H9 (cell line): ENCODE data around the gene POU3F3. TPM values are rescaled to one million over a fixed set of nuclear protein-coding genes. Genes with fewer than 3 reads are reported as not detected.

Source experiments
- DNase-seq: peaks from one replicate; pipeline ENCODE4 v3.0.0-alpha.2; 2017
- H2AFZ ChIP-seq: one replicate; pipeline ENCODE4 v1.6.1; 2013; ENCODE audit warnings: mild to moderate bottlenecking, low read length, control low read depth, moderate library complexity
- H2AK5ac ChIP-seq: 2 replicates; pipeline ENCODE4 v1.6.1; 2013; ENCODE audit warnings: low read length, control low read depth, mixed read lengths; ENCODE audit not compliant: insufficient read length
- H2BK120ac ChIP-seq: one replicate; pipeline ENCODE4 v1.6.1; 2013; ENCODE audit warnings: low read depth, mild to moderate bottlenecking, low read length, control low read depth, inconsistent platforms; ENCODE audit not compliant: poor library complexity, severe bottlenecking
- H2BK12ac ChIP-seq: 2 replicates; pipeline ENCODE4 v1.6.1; 2013; ENCODE audit warnings: low read length, control low read depth, mixed read lengths, low read depth; ENCODE audit not compliant: insufficient read length
- H2BK15ac ChIP-seq: 2 replicates; pipeline ENCODE4 v1.6.1; 2013; ENCODE audit warnings: low read depth, low read length, control low read depth
- H2BK20ac ChIP-seq: one replicate; pipeline ENCODE4 v1.6.1; 2013; ENCODE audit warnings: low read depth, mild to moderate bottlenecking, low read length, control low read depth, inconsistent platforms; ENCODE audit not compliant: poor library complexity, severe bottlenecking
- H2BK5ac ChIP-seq: 2 replicates; pipeline ENCODE4 v1.6.1; 2013; ENCODE audit warnings: low read length, control low read depth, mixed read lengths; ENCODE audit not compliant: insufficient read length
- H3K14ac ChIP-seq: 2 replicates; pipeline ENCODE4 v1.6.1; 2013; ENCODE audit warnings: low read length, control low read depth; ENCODE audit not compliant: insufficient read depth
- H3K18ac ChIP-seq: 2 replicates; pipeline ENCODE4 v1.6.1; 2013; ENCODE audit warnings: low read depth, mild to moderate bottlenecking, mixed read lengths, low read length, control low read depth; ENCODE audit not compliant: insufficient read length
- H3K23ac ChIP-seq: 2 replicates; pipeline ENCODE4 v1.6.1; 2013; ENCODE audit warnings: low read length, control low read depth, mixed read lengths, low read depth; ENCODE audit not compliant: insufficient read length
- H3K23me2 ChIP-seq: 2 replicates; pipeline ENCODE4 v1.6.1; 2013; ENCODE audit warnings: low read depth, mild to moderate bottlenecking, mixed read lengths, low read length, control low read depth; ENCODE audit not compliant: insufficient read length, poor library complexity, severe bottlenecking
- H3K27ac ChIP-seq: 2 replicates; pipeline ENCODE4 v1.5.1; 2013; ENCODE audit warnings: low read length, control low read depth, mixed read lengths, low read depth; ENCODE audit not compliant: insufficient read length
- H3K27me3 ChIP-seq: 2 replicates; pipeline ENCODE4 v1.6.1; 2013; ENCODE audit warnings: low read length, control low read depth, inconsistent platforms; ENCODE audit not compliant: insufficient read depth
- H3K4ac ChIP-seq: 2 replicates; pipeline ENCODE4 v1.6.1; 2013; ENCODE audit warnings: low read depth, mild to moderate bottlenecking, control low read depth, inconsistent platforms, low read length, moderate library complexity
- H3K4me1 ChIP-seq: 2 replicates; pipeline ENCODE4 v1.6.1; 2013; ENCODE audit warnings: low read length, control low read depth, inconsistent platforms; ENCODE audit not compliant: insufficient read depth
- H3K4me2 ChIP-seq: 2 replicates; pipeline ENCODE4 v1.6.1; 2013; ENCODE audit warnings: low read length, control low read depth, mixed read lengths; ENCODE audit not compliant: insufficient read length, insufficient read depth
- H3K56ac ChIP-seq: 2 replicates; pipeline ENCODE4 v1.6.1; 2013; ENCODE audit warnings: low read depth, mild to moderate bottlenecking, mixed read lengths, low read length, control low read depth; ENCODE audit not compliant: insufficient read length
- H3K79me1 ChIP-seq: 2 replicates; pipeline ENCODE4 v1.6.1; 2013; ENCODE audit warnings: low read depth, mild to moderate bottlenecking, moderate library complexity, low read length, control low read depth, inconsistent platforms; ENCODE audit not compliant: insufficient read depth, poor library complexity, severe bottlenecking
- H3K79me2 ChIP-seq: 2 replicates; pipeline ENCODE4 v1.6.1; 2013; ENCODE audit warnings: low read length, control low read depth, inconsistent platforms; ENCODE audit not compliant: insufficient read depth
- H3K9ac ChIP-seq: 2 replicates; pipeline ENCODE4 v1.6.1; 2013; ENCODE audit warnings: low read length, control low read depth, mixed read lengths; ENCODE audit not compliant: insufficient read length; ENCODE audit errors: extremely low read depth
- H3K9me3 ChIP-seq: one replicate; pipeline ENCODE4 v1.6.1; 2013; ENCODE audit warnings: low read depth, low read length, inconsistent platforms; ENCODE audit not compliant: control insufficient read depth
- H3T11ph ChIP-seq: one replicate; pipeline ENCODE4 v1.6.1; 2013; ENCODE audit warnings: mild to moderate bottlenecking, low read length, control low read depth, inconsistent platforms
- H4K20me1 ChIP-seq: one replicate; pipeline ENCODE4 v1.6.1; 2013; ENCODE audit not compliant: control insufficient read depth, insufficient read length, insufficient read depth
- H4K5ac ChIP-seq: 2 replicates; pipeline ENCODE4 v1.6.1; 2013; ENCODE audit warnings: low read depth, mild to moderate bottlenecking, mixed read lengths, low read length, control low read depth; ENCODE audit not compliant: insufficient read length
- H4K8ac ChIP-seq: replicated peaks from 2 replicates; pipeline ENCODE4 v1.6.1; 2013; ENCODE audit warnings: low read length, control low read depth, mixed read lengths, low read depth; ENCODE audit not compliant: insufficient read length
- H4K91ac ChIP-seq: 2 replicates; pipeline ENCODE4 v1.6.1; 2013; ENCODE audit warnings: low read depth, mild to moderate bottlenecking, moderate library complexity, mixed read lengths, low read length, control low read depth; ENCODE audit not compliant: insufficient read length
- H3K27ac Mint-ChIP-seq, 3 experiments: 2 replicates in 2 of 3; 3 replicates in 1 of 3; pipeline ENCODE4 v1.8.0; 2020 to 2021; ENCODE audit warnings: mixed read lengths in 3 of 3, mild to moderate bottlenecking in 1 of 3, moderate library complexity in 1 of 3
- H3K27me3 Mint-ChIP-seq: 2 replicates; pipeline ENCODE4 v1.8.0; 2021; ENCODE audit warnings: low read depth, mild to moderate bottlenecking, moderate library complexity, mixed read lengths
- H3K36me3 Mint-ChIP-seq, 3 experiments: 2 replicates in 2 of 3; 3 replicates in 1 of 3; pipeline ENCODE4 v1.8.0; 2020 to 2021; ENCODE audit warnings: low read depth in 3 of 3, mixed read lengths in 3 of 3; ENCODE audit not compliant: insufficient read depth in 1 of 3
- H3K4me1 Mint-ChIP-seq, 2 experiments: 2 replicates each; pipeline ENCODE4 v1.8.0; 2020; ENCODE audit warnings: mixed read lengths in 2 of 2
- H3K4me3 Mint-ChIP-seq, 2 experiments: 2 replicates in 1 of 2; 3 replicates in 1 of 2; pipeline ENCODE4 v1.8.0; 2020 to 2021; ENCODE audit warnings: mild to moderate bottlenecking in 2 of 2, mixed read lengths in 2 of 2, moderate library complexity in 1 of 2
- H3K9me3 Mint-ChIP-seq, 2 experiments: 2 replicates in 1 of 2; 3 replicates in 1 of 2; pipeline ENCODE4 v1.8.0; 2020; ENCODE audit warnings: mild to moderate bottlenecking in 2 of 2, mixed read lengths in 2 of 2, moderate library complexity in 1 of 2
- CTCF ChIP-seq: fragments of 200-600 bp; sonication (generic); conservative IDR thresholded peaks from 3 replicates; pipeline ENCODE4 v1.8.0; 2021; ENCODE audit warnings: antibody characterized with exemption, mild to moderate bottlenecking
- WGBS: extraction: QIAGEN DNeasy Blood & Tissue Kit; methylation state at CpG from one replicate; pipeline ENCODE4 v1.1.7; 2013; ENCODE audit warnings: missing lambda C conversion rate, low lambda C conversion rate, mixed read lengths; ENCODE audit not compliant: insufficient read length; ENCODE audit errors: extremely low coverage; 5-methylcytosine and 5-hydroxymethylcytosine counted together
- total RNA-seq: library from RNA; stranded (reverse); gene quantifications from 2 replicates; pipeline ENCODE4 v1.2.1, GENCODE V29; 2021

POU3F3 gene
- total RNA-seq, 1 experiment from 2014 or later: not detected

GRCh38 chr2:104897515-104898184 lies 43.7 kb downstream of the POU3F3 start:
- H3K14ac ChIP-seq: no peak overlapping the region
- H3K9ac ChIP-seq: no peak overlapping the region
- H3K9me3 Mint-ChIP-seq: peaks cover 0 to 2% of the 10 kb centered on the region in 2 experiments; a peak in 1 of 5 replicates
- no CpG with 5 or more reads among the region's 8 CpGs for WGBS
- no peak overlapping the region for H2BK12ac ChIP-seq
- 0 out of 2 replicates have a peak, but pooled peaks cover 2% of the 10 kb centered on the region for H3K27me3 ChIP-seq
- H3K79me2 ChIP-seq: no peaks in the 10 kb centered on the region
- no peak for DNase-seq
- no peaks in the 10 kb centered on the region for H4K20me1 ChIP-seq
- no peak overlapping the region for H2BK120ac ChIP-seq
- H3T11ph ChIP-seq: no peak overlapping the region
- no peak overlapping the region for H3K4me2 ChIP-seq
- TF ChIP-seq CTCF: no peak
- H3K4ac ChIP-seq: no peak overlapping the region
- H3K4me1 ChIP-seq: no peaks in the 10 kb centered on the region
- H3K4me3 Mint-ChIP-seq: no peak overlapping the region
- no peak overlapping the region for H2BK5ac ChIP-seq
- H3K9me3 ChIP-seq: no peaks in the 10 kb centered on the region
- H3K23ac ChIP-seq: no peak overlapping the region
- H3K23me2 ChIP-seq: no peaks in the 10 kb centered on the region
- no peak overlapping the region for H3K27ac Mint-ChIP-seq
- H3K18ac ChIP-seq: no peak overlapping the region
- 0 out of 4 replicates have a peak, but pooled peaks cover 0 to 2% of the 10 kb centered on the region in 2 experiments for H3K4me1 Mint-ChIP-seq
- no peak overlapping the region for H2AFZ ChIP-seq
- H2BK15ac ChIP-seq: no peak overlapping the region
- no peak overlapping the region for H4K8ac ChIP-seq
- H2AK5ac ChIP-seq: no peak overlapping the region
- no peak overlapping the region for H4K5ac ChIP-seq
- H3K27ac ChIP-seq: no peak overlapping the region
- no peak overlapping the region for H2BK20ac ChIP-seq
- no peak overlapping the region for H3K56ac ChIP-seq
- peaks cover 12% of the 10 kb centered on the region for H3K27me3 Mint-ChIP-seq
- no peaks in the 10 kb centered on the region for H3K79me1 ChIP-seq
- H3K36me3 Mint-ChIP-seq: no peaks in the 10 kb centered on the region
- H4K91ac ChIP-seq: no peak overlapping the region
